HL-60 (cell line): Measurements from ENCODE around the gene APLP2.

Experiments
- CTCF ChIP-seq: IDR thresholded peaks from one replicate; pipeline ENCODE4 v1.5.1; 2011; ENCODE audit warnings: low read length, control low read depth, inconsistent platforms; ENCODE audit not compliant: insufficient read depth
- GABPA ChIP-seq: IDR thresholded peaks from 2 replicates; pipeline ENCODE4 v1.6.1; 2012; ENCODE audit warnings: low read depth
- POLR2AphosphoS5 ChIP-seq: IDR thresholded peaks from 2 replicates; pipeline ENCODE4 v1.6.1; 2012; ENCODE audit warnings: low read depth
- REST ChIP-seq: IDR thresholded peaks from 2 replicates; pipeline ENCODE4 v1.6.1; 2012; ENCODE audit warnings: low read depth; ENCODE audit not compliant: insufficient replicate concordance

GRCh38 chr11:130156108-130157022 is 86.7 kb downstream of the APLP2 start:
- TF ChIP-seq CTCF (no peak), POLR2AphosphoS5 (no peak), GABPA (no peak), REST (no peak)
